Measurements from ENCODE around the gene PCK2.

DNA sequence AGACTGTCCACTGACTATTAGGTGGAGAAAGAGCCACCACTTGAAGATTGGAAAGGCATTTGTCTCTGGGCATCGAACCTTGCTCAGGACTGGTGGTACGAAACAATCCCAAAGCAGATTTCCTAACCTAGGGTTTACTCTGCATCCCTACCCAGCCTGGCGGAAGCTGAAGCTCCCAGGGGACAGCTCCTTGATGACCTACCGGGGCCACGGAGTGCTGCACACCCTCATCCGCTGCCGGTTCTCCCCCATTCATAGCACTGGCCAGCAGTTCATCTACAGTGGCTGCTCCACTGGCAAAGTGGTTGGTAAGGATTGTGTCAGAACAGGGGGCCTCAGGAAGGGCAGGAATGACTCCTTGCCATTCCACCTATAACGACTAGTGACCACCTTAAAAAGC lies 27.1 kb downstream of the PCK2 start:
- TF ChIP-seq, protein P1, sequence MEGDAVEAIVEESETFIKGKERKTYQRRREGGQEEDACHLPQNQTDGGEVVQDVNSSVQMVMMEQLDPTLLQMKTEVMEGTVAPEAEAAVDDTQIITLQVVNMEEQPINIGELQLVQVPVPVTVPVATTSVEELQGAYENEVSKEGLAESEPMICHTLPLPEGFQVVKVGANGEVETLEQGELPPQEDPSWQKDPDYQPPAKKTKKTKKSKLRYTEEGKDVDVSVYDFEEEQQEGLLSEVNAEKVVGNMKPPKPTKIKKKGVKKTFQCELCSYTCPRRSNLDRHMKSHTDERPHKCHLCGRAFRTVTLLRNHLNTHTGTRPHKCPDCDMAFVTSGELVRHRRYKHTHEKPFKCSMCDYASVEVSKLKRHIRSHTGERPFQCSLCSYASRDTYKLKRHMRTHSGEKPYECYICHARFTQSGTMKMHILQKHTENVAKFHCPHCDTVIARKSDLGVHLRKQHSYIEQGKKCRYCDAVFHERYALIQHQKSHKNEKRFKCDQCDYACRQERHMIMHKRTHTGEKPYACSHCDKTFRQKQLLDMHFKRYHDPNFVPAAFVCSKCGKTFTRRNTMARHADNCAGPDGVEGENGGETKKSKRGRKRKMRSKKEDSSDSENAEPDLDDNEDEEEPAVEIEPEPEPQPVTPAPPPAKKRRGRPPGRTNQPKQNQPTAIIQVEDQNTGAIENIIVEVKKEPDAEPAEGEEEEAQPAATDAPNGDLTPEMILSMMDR (conservative IDR thresholded peaks at IDR 0.05), result no peak
- TF ChIP-seq ZFX (IDR thresholded peaks at IDR 0.05), result no peak
